ENCODE results near the gene CA10.

Gene CA10

DNA sequence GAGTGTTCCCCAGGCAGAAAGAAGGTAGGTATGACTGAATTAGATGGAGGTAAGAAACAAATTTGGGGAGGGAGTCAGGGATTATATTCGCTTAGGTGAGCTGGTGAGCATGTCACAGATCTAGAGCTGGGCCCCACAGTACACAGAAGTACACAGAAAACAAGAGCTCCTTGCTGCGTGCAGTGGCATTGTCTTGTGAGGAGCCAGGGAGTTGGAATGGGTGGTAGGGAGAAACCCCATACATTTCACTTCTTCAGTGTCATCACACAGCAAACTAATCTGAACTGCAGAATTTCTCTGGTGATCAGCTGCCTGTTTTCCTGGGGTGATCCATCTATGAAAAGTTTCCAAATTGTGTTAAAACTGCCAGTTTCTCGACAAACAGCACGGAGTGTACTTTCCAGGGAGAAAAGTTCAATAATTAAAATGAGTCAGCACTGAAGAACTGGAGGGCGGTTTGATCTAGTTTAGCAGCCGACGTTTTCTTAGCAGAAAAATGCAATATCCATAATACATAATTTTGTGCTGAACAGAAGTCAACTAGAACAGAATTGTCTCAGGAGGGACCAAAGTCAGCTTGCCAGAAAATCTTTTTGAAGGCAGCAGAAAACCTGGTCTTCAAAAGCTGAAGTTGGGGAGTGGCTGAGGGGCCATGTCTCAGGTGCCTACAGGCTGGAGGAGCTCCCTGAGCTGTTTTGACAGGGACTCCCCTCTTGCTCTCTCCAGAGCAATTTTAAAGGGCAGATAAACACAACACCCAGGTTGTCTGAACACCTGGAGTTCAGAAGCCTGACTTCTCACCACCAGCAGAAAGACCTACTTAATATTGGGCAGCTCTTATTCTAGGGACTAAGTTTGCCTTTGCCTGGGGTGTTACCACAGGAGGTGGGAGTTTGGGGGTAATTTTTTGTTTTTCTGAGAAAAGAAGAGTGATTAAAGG lies 448.6 kb downstream of the CA10 start:
- no peak for DNase-seq

DNA sequence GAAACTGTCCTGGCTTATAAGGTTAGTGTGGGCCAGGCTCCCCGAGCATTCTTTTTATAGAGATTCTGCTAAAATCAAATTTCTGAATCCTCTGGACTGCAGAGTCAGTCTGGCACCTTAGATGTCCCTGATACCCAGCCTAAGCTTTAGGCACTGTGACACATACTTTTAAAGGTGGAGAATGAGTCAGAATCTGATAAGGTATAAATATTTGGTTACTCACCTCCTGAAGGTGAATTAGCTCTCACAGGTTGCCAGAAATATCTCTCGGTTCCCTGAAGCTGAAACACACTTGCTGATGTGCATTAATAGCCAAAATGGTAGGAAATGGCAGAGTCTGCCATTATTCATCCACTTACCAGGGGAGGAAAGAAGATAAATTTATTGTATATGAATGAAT lies 451.3 kb downstream of the CA10 start:
- no peak for DNase-seq

DNA sequence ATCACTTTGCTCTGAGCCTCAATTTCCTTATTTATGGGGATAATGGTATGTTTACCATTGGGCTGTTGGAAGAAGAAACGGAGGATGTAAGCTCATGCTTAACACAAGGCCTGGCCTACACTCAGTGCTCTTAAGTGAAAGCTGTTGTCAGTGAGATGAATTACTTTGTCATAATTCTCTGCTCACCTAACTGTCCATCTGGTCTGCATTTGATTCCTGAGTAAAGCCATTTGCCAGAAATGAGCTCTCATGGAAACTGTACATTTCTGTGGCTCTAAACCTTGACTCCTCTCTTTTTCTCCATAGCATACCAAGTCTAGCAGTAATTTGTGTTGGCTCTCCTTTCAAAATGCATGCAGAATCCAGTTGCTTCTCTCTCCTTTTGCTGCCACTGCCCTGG lies 452.4 kb downstream of the CA10 start:
- DNase-seq = no peak

DNA sequence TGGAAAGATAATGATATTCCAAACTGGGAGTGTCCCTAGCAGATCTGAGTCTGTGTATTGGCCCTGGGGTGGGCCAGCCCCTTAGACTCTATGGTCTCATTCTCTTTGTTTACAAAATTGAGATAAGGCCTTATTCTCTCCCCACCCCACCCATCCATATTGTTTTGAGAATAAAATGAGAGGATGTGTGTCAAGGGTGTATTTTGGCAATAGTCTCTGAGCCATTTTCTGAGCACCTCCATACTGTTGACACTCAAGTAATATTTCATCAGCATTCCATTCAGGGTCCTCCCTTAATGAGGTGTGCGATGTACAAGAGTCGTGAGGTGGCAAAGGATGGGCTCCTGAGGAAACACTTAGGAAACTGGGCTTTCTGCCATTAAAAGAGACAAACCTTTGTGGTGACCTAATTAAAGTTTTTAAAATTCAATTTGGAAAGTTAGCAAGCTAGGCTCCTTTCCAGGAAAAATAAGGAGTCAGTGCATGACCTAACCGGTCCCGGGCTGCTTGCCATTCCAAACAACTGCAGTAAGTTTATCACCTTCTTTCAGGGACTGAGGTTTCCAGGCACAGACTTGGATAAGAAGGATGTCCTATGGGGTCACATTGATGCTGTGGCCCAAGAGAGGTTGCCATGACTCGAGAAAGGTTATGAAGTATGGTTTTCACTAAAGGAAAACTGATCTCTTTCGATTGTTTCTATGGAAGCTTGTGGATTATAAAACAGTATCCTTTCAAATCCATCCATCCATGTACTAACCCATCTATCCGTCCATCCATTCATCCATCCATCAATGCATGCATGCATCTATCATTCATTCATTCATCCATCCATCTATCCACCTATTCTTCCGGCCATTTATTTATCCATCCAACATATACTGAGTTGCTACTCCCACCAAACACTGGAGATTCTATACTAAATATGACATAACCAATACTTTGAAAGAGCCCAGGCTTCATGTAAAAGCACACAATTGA lies 454.9 kb downstream of the CA10 start:
- peak; percentile 82 for DNase-seq

DNA sequence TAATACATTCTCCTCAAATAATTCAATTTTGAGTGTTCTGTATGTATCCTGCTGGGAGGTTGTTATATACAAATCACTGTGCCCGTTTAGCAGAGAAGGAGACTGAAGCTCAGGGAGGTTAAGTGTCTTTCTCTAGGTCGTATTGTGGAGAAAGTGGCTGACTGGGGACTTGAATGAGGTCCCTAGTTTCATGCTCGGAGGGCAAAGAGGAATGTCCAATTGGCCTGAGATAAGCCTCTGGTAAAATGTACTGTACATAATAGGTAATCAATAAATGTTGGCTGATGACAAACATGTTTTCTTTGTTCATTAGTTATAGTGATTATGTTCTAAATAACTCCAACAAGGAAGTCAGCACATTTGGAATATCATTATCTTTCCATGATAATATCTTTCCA lies 455.6 kb downstream of the CA10 start:
- no peak for DNase-seq

DNA sequence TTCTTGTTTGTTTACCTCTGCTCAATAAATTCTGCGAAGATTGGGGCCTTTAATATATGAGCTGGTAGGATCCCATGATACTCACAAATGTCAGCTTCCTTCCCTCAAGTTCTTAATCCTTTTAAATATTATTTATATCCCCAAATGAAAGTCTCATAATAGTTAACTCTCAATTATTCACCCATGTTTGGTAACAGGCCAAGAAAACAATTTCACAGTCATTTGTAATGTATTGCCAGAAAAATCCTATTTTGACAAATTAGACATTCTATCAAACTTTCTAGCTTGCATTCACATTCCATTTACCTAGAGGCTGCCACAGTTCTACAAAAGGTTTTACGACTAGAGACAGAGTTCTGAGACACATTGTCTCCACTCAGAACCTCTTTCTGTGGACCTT lies 457.0 kb downstream of the CA10 start:
- DNase-seq = no peak

DNA sequence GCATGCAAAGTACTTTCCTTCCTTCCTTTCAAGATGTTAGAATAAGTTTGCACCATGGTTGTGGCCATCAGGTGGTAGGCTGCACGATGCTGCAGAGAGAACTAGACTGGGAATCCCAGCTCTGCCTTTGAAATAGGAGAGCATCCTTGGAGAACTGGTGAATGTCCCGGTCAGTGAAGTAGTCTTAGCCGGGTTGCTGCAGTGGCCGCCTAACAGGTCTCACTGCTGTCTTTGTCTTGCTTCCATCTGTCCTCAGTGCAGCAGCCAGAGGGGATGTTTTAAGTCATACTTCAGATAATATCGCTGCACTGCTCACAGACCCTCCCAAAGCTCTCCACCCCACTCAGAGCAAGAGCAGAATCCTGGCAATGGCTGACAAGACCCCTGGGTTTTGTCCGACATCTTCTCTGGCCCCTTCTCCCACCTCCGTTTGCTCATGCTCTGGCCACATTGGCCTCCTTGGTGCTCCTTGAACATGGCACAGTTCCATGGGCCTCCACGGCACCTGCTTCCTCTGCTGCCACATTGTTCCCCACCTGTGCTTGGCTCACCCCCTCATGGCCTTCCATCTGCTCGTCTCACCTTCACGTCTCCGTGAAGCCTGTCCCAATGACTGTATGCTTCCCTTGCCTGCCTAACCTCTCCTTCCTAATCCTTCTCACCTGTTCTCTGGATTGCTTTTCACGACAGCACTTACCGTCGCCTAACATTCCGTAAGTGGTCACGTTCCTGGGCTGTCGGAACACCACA lies 458.3 kb downstream of the CA10 start:
- no peak for DNase-seq

DNA sequence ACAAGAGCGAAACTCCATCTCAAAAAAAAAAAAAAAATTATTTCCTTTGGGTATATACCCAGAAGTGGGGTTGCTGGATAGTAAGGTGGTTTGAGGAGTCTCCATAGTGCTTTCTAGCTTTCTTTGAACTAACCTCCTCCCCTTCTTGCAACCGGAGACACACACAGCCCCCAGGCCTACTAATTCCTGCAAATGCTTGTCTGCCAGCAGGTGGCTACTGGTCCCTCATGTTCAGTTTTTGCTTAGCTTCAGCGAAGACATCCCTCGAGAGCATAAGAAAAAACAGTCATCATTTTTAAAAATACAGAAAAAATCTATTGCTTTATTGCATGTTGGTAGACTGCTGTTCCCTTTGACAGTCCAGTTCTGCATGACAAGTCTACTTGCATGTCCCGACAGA lies 459.2 kb downstream of the CA10 start:
- no peak for DNase-seq

DNA sequence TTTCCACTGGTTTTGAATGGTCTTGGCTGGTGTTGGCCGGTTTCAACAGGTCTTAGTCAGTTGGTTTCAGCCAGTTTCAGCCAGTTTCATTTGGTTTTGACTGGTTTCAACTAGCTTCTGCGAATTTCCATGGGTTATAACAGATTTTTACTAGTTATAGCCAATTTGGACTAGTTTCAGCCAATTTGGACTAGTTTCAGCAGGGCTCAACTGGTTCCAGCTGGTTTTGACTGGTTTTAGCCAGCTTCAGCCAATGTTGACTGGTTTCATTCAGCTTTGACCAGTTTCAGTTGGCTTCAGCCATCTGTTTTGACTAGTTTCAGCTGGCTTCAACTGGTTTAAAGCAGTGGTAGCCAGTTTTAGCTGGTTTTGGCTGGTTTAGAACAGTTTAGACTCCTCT lies 465.6 kb downstream of the CA10 start:
- no peak for DNase-seq

DNA sequence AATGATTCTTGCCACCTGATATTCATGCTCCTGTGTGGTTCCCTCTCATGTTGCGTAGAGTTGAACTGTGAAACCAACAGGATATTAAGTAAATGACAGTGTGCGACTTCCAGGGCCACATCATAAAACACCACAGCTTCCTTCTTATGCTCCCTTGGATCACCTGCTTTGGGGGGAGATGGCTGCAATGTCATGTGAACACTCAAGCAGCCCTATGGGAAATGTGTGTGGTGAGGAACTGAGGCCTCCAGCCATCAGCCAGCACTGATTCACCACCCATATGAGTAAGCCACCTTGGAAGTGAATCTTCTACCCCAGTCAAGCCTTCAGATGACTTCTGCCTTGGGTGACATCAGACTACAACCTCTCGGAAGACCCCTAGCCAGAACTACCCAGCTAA lies 470.6 kb downstream of the CA10 start:
- DNase-seq = no peak

DNA sequence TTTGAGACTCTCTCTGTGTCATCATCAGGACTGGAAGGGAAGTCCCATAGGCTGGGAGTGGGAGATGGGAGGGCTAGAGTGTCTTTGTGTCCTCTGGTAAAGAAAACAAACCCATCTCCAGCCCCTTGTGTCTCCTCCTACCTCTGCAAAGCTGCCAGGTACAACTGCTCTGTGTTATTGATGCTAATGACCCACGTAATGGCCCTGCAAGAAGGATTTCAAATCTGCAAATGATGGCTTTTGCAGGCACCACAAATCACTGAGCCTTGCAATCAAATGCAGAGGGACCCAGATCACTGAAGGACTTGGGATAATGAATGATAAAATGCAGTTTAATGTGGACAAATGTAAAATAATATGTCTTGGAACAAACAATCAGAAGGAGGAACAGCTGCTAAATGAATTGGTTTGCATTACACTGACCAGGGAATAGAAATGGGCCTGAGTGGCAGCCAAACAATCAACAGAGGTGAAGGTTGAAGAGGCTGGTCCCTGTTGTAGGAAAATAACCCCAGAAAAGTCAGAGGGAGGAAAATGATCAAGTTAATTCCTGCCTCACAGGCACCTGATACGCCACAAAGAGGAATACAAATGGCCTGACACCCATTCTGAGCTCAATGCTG lies 473.1 kb downstream of the CA10 start:
- DNase-seq = no peak

DNA sequence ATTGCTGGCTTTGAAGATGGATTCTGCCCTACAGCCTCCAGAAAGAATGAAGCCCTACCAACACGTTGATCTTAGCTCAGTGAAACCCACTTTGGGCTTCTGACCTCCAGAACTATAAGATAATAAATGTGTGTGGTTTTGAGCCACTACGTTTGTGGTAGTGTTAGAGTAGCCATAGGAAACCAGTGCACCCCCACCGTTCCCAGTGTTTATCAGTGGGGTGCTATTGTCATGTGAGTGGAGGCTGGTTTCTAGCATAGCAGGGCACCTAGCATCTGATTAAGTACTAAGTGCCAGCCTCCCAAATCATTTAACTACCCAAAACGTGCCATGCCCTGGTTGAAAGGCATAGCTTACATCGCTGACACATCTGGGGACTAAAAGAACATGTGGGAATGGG lies 474.3 kb downstream of the CA10 start:
- no peak for DNase-seq

DNA sequence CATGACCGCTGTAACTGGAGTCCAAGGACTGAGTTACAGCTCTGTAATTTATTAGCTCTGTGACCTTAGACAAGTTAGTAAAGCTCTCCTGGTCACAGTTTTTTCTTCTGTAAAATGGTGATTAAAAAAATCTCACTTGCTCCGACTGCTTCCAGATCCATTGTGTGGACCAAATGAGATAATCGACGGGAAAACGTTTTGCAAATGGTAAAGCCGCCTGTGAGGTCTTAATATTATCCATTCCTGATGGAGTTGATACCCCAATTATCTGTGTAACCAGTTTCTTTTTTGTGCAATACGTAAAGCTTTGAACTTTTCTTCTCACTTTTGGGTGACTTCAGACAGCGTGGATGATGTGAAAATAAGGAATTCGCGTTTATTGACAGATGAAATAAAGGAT lies 475.2 kb downstream of the CA10 start:
- DNase-seq = no peak

DNA sequence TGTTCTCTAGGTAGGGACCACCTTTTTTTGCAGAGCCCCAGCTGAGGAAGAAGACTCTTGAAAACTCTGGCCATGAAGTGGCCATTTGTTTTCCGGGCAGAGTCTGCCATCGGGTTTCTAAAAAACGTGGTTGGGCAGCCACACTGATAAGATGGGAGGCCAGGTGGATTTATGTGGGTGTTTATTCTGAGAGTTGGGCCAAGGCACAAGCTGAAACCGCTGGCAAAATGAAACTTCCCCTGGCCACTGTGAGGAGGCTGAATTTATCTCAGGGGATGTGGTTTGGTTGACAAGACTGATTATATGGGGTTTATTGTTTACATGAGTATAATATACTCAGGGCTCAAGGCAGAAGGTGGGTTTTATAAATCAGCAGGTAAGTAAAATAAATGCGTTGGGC lies 476.4 kb downstream of the CA10 start:
- no peak for DNase-seq

DNA sequence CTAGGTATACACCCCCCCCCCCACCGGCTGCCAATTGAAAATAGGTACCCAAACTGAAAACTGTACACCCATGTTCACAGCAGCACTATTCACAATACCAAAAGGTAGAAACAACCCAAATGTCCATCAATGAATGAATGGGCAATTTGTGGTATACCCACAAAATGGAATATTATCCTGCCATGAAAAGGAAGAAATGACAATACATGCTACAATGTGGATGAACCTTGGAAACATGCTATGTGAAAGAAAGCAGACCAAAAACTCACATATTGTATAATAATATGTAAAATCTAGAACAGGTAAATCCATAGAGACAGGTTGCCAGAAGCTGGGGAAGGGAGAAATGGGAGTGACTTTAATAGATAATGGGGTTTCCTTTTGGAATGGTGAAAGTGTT lies 480.6 kb downstream of the CA10 start:
- no peak for DNase-seq

DNA sequence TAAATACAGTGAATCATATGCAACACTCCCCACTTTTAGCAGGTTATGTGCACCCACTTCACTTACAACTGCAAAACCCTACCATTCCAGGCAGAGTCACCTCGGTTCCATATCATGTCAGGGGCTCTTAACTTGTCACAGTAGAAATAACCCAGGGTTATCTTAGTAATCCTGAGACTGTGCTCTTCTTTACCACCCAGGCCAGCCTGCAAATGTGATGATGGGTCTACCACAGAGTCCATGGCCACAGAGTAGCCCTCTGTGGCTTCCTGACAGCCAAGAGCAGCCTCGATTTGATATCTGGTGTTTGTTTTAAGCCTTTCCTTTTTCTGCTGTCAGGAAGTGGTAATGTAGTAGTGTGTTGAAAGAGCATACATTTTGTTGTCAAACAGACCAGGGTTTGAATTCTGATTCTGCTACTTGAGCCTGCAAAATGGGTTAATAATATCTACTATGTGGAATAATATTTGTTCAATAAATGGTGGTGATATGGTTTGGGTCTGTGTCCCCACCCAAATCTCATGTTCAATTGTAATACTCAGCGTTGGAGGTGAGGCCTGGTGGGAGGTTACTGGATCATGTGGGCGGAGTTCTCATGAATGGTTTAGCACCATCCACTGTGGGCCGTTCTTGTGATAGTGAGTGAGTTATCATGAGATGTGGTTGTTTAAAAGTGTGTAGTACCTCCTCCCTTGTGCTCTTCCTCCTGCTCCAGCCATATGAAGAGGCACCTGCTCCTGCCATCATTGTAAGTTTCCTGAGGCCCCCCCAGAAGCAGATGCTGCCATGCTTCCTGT lies 481.6 kb downstream of the CA10 start:
- DNase-seq = no peak

DNA sequence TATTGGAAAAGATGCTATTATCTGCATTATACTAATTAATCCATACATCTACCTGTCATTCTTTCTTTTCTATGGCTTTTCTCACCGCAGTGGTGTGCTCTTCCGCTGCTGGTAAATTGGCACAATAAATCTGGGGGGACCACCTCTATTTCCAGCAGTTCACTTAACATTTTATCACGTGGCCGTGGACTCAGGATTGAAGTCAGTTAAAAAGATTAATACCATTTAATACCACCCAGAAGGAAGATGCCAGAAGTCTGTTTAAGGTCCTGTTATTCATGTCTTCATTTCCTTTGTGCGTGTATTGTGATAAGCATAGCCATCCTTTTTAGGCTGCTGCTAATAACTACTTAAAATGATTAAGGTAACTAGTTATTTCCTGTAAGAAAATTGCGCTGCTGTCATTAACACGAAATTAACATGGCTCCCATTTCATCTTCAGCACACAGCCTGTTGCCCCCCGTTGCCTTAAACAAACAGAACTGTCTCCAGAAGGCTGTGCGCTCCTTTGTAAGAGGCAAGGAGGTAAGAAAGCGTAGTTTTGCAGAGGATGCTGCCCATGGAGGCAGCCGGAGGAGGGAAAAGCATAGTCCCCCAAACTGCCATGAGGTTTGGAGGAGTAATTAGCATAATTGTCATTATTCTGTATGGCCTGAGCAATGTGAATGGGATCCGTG lies 483.8 kb downstream of the CA10 start:
- no peak for DNase-seq

DNA sequence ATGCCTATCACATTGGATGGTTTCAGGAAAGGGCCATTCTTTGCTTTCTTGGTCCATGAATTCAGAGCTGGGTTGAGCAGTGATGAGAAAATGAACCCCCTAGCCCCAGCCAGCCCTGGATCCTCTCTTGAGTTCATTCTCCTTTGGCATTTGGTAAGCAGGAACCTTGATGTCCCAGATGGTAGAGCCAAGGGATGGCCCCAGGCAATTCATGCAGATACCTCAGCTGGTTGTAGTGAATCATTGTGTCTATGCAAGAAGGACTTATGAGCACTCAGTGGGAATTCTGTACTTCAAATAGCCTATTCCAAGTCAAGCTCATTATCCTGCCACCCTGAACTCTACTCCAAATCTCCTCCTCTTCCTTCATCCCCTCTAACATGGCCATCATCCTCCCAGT lies 485.4 kb downstream of the CA10 start:
- no peak for DNase-seq

DNA sequence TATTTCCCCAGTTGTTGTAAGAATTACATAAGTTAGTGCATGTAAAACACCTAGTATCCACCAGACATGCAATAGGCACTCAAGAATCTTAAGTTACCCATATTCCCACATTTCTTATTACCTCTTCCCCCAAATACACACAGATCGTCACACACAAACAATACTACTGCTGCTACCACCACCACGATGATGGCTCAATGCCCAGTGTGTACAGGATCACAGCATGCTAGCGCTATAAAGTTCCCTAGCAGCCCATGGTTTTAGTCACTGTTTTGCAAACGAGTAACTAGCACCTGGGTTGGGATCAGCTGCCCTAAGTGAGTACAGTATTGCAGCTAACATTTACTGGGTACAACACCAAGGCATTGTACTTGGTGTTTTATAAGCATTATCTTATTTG lies 486.4 kb downstream of the CA10 start:
- no peak for DNase-seq

DNA sequence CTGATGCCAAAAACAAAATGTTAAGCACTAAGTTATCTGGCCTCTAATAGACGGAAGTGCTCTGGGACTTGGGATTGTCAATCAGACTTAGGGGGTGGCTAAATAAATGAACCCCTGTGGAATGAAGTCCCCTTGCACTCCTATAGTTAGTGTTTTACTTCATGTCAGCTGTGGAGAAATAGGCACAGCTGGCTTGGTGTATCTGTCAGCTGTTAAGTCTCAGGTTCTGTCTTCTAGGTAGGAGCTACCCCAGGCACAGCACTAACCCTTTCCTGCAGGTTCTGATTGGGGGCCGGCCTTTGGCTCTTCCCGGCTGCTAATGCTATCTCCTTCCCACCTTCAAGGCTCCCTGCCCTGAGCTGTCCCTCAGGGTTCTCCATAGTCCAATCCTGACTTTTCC lies 487.6 kb downstream of the CA10 start:
- DNase-seq = no peak

DNA sequence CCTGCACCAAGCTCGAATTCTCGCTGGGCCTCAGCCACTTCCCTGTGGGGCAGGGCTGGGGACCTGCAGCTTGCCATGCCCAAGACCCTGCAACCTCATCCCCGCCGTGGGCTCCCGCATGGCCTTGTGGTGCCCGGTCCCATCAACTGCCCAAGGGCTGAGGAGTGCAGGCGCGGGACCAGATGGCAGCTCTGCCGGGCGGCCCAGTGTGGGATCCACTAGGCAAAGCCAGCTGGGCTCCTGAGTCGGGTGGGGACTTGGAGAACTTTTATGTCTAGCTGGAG lies 489.6 kb downstream of the CA10 start:
- DNase-seq = no peak

All from kidney glomerular epithelial cell (primary cell).